NCI-H146 treated with DMSO at 0.1 percent for 48 hours (cell line): ENCODE data around the gene AFAP1L2.

Experiments used
- DNase-seq: peaks from one replicate; lab custom pipeline; 2025; ENCODE audit not compliant: unreplicated experiment; lab: John Stamatoyannopoulos, UW

AFAP1L2 gene, protein sequence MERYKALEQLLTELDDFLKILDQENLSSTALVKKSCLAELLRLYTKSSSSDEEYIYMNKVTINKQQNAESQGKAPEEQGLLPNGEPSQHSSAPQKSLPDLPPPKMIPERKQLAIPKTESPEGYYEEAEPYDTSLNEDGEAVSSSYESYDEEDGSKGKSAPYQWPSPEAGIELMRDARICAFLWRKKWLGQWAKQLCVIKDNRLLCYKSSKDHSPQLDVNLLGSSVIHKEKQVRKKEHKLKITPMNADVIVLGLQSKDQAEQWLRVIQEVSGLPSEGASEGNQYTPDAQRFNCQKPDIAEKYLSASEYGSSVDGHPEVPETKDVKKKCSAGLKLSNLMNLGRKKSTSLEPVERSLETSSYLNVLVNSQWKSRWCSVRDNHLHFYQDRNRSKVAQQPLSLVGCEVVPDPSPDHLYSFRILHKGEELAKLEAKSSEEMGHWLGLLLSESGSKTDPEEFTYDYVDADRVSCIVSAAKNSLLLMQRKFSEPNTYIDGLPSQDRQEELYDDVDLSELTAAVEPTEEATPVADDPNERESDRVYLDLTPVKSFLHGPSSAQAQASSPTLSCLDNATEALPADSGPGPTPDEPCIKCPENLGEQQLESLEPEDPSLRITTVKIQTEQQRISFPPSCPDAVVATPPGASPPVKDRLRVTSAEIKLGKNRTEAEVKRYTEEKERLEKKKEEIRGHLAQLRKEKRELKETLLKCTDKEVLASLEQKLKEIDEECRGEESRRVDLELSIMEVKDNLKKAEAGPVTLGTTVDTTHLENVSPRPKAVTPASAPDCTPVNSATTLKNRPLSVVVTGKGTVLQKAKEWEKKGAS

DNA sequence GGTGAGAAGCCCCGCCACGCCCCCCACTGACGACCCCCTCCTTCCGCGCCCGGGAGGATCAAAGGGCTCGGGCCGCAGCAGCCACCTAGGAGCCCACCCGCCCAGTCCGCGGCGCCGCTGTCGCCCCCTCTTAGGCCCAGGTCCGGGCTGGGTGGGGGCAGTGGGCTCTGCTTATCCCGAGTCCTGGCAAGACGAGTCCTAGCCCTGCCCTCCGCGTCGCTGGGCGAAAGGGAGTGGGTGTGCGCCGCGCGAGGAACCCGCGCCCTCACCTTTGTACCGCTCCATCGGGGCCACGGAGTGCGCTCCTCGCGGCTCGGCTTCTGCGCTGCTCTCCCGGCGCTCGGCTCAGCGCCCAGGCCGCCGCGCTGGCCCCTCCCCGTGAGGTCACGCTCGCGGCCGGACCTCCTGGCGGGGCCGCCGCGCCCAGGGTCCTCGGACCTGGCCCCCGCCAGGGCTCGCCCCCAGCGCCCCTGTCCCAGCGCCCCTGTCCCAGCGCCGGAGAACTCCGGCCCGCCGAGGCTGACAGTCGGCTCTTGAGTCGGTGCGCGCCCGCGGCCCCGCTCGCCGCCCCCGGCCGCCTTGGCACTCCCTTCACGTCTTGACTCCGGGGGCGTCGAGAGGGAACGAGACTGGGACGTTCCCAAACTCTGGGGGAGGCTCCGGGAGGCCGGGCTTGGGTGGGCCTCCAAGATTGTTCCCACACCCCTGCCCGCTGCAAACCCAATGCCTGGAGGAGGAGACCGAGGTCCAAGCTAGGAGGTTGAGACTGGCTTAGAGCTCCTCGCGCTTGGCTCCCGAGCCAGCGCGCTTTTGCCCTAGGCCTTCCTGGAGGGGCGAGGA lies at the start of gene AFAP1L2:
AFAP1L2 (minus strand) TSS at position 332 of the 840 bp plus-strand sequence; CDS start at position 285, 47 bp downstream.
- DNase-seq, result no peak

DNA sequence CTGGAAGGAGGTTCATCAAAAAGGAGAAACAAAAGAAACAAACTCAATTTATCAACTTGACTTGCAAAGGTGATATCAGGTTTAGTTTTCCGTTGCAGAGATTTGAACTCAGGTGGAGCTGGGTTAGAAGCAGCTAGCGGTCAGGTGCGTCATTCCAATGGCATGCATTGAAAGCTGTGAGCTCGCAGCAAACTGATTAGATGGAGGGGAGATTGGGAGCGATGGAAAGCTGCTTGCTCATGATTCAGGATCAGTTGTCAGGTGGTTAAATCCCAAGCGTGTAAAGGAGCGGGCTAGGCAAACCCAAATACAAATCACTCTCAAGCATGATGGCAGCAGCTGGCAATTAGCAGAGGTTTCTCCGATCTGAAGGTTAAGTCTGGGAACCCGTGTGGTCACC lies 49.3 kb upstream of the AFAP1L2 start:
- no peak for DNase-seq

DNA sequence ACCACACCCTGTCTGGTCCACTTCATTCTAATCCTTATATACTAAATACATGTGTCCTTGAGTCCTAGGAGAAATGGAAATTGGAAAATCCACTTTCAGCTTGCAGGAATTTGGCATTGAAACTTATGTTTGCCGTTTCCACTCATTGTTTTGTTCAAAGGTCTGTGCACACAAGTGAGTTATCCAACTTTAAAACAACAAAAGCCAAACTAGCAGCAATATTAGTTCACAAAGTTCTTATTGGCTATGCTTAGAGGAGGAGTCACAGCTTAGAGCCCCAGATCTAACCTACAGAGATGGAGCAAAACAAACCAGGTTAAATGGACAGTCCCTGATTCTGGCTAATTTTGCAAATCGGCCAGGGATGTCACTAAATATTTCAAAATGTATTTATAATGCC lies 44.6 kb upstream of the AFAP1L2 start:
- DNase-seq, result no peak

DNA sequence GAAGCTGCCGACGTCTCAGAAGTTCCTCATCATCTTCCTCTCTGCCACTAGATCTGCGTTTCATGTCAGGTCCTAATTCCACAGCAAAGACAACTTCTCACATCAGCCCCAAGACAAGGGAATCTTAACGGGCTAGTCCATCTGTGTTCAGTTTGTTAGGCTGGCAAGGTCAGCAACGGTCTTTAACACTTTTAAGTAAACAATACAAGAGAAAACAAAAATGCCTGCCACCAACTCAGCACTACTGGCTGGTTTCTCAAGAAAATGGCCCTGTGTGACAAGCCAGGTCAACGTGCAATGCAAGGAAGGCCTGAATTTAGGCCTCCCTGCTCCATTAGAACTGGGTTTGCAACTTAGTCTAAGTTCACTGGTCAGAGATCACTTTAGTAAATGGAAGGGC lies 41.0 kb upstream of the AFAP1L2 start:
- DNase-seq, result no peak

DNA sequence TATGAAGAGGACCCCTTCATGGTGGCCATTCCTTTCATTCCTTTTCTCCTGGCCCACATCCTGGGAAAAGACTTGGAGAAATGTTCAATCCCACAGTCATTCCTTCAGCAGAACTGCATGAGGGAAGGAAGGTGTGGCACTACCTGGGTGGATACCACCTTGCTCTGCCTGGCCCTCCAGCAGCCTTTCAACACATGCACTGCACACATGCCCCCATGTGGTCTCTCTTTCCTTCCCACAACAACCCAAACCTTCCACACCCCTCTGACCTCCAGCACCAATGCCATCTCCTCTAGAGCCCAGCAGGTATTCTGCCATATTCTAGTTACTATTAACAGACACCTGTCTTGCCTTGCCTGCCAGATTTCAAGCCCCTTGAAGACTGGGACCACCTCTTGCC lies 40.5 kb upstream of the AFAP1L2 start:
- no peak for DNase-seq

DNA sequence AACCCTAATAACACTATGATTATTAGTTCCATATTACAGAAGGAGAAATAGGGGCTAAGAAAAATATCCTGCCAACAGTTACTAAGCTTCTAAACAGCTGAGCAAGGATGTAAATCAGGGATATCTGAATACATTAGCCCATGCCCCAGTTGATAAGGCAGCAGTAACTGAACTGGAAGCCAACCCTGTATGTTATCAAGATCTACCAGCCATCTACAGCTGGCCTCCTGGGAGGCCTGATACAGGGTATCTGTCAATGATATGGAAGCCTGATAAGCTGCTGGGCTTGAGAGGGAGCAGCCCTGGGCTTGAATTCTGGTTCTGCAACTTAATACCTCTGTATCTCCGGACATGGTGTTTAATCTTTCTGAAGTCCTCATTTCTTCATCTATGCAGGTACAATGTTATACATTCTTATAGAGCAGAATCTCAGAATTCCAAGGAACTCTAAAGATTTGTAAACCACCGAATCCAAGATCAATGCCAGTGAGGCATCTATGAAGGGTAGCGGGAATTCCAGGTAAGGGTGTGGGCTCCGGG lies 37.9 kb upstream of the AFAP1L2 start:
- no peak for DNase-seq

DNA sequence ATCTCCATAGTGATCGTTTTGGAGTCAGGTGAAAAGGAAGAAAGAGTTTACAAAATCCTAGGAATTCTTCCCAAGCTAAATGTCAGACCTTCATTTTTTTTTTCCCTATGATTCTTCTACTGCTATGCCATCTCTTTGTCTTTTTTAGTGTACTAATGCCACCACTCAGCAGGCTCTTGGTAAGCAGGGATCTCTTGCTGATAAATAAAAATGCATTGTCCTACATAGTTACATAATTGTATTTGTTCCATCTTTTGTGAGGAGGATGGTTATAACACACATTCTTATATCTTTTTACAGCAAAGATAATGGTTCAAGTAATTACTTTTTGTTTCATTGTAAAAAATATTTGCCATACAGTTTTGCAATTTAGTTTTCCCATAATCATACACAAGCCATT lies 36.8 kb upstream of the AFAP1L2 start:
- DNase-seq, result no peak

DNA sequence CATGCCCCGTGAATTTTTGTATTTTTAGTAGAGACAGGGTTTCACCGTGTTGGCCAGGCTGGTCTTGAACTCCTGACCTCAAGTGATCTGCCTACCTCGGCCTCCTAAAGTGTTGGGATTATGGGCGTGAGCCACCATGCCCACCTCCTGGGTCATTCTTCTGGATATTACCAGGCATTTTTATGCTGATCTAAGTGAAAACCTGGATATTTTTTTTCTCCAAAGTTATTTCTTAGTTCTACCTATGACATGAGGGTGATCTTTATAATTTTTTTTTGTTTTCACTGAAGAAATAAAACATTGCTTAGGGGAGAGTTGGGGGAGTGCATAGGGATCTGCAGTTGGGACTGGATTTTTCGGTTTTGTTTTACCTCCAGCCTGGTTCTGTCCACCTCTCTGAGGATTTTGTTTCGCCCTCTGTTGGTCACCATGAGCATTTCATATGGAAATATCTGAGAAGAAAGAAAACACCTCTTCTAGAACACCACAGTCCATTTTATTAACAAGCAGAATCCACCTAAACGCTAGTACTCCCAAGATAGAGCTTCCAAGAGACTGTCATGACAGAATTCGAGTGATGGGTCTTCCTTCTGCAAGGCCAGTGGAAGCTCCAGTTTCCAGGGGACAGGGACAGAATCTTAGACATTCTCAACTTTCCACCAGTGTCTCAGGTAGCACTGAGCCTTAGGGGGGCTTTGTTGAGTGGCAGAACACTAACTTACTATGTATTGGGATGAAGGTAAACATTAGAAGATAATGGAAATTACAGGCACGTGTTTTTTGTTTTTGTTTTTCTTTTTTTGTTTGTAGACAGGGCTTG lies 33.4 kb upstream of the AFAP1L2 start:
- no peak for DNase-seq

DNA sequence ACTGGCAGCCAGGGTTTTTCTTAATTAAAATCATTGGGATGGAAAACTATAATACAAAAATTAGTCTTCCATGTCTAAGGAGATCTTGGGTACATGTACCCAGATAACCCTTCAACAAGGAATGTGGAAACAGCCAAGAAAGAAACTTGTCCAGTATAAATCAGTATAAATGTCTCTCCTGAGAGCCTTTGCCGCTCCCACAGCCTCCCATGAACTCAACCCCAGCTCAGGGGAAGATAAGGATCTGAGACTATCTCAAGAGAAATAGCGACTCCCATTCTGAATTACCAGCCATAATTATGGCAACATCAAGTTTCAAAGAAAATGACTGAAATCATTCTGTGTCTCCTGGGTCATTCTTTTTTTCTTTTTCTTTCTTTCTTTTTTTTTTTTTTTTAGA lies 32.6 kb upstream of the AFAP1L2 start:
- no peak for DNase-seq

DNA sequence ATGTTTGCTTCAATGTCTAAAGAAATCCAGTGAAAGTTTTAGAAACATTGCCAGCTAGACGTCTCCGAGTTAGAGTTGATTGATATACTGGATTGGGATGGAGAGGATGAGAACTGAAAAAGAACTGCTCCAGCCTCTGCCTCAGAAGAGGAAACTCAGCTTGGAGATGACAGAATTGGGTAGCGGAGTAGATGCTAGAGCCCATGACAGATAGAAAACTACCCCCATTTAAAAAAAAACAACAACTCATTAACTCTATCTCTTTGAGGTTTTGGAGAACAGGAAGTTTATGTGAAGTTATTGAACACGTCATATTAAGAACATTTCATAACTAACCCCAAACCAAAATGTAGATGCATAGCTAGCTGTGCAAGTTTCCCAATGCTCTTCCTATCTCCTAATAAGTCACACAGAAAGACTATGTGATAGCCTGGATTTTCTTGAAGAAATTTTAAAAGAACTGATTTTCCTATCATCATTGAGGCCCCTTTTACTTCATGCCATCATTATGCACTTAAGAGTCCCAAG lies 28.3 kb upstream of the AFAP1L2 start:
- no peak for DNase-seq

DNA sequence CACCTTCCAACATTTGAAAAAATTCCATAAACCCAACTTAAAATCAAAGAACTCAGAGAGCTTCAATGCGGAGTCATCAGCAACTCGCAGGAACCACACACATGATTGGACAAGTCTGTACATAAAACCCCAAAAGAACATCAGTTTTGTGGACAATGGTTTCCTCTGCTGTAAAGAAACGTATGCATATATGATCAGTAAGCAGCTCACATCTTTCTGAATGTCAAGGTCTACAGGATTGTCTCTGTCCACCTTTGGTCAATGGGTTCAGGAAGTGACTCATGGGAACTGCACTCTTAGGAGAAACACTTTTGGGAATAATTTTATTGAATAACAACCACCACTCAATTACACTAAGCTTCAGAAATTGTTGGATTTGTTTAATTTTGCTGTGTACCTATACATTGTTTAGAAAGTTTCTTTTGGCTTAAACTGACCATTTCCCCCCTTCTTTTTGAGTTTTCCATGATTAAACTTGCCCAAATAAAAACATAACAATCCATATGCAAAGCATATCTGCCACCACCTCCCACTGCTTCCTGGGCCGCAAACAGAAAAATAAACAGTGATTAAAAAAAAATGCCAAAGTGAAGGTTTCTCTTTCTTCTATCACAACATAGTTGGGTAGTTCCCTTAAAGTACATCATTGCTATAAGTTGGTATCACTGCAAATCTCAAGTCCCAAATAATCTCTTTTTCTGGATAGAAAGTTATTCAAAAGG lies 27.3 kb upstream of the AFAP1L2 start:
- no peak for DNase-seq

DNA sequence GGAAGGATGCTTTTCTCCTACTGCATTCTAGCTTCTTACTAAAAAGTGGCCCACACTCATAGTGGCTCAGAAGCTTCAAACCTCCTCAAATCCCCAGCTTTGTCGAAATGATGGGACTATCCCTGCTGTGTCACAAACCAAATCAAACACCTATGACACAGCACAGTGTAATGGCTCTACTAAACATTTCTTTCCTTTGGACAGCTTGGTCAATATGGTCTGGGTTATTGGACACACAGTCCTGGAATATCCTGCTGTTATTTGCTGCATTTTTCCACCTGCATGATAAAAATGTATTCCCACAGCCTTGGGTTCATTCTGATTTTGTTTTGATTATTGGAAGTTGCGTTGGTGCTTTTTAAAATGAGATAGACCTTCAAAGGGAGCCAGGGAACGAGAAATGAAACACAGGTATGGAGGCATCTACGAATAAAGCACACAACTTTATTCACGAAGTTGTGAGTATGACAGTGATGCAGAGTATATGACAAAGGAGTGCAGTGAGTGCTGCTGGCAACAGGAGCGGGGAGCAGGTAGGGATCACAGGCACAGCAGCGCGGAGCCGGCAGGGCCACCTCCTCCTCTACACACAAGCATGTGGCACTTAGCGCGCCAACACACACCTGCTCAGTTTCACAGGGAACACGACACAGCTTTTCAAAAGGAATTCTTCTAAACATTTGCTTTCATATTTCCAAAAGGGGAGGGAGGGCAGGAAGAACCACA lies 26.5 kb upstream of the AFAP1L2 start:
- no peak for DNase-seq

DNA sequence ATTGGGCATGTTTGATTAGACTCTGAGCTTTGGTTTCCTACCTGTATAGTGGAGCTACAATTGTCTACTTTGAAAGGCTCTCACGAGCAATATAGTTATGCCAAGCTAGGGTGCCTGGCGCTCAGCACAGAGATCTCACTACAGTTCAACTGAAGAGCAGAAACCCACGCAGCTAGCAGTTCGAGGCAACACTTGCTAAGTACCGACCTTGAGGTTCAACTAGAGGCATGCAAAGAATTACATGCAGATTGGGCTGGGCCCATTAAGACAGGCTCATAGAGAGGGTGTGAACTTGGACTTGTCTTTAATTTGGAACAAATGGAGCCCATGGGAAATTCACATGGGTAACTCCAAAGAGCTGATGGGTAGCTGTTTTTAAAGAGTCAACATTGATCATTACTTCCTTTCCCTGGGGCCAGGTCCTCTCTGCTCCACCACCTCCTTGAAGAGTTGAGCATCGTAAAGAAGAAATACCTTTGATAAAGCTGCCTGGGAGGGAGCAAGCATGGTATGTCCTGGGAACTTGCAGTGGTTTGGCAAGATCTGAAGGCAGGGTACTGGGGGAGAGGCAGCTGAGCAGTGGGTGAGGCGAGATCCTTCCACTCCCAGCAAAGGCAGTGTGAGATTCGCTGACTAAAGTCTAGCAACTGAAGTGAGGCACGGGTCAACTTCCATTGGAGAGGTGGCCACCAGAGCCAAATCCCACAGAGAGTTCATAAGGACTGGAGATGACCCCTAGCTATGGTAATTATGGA lies 25.5 kb upstream of the AFAP1L2 start:
- no peak for DNase-seq

DNA sequence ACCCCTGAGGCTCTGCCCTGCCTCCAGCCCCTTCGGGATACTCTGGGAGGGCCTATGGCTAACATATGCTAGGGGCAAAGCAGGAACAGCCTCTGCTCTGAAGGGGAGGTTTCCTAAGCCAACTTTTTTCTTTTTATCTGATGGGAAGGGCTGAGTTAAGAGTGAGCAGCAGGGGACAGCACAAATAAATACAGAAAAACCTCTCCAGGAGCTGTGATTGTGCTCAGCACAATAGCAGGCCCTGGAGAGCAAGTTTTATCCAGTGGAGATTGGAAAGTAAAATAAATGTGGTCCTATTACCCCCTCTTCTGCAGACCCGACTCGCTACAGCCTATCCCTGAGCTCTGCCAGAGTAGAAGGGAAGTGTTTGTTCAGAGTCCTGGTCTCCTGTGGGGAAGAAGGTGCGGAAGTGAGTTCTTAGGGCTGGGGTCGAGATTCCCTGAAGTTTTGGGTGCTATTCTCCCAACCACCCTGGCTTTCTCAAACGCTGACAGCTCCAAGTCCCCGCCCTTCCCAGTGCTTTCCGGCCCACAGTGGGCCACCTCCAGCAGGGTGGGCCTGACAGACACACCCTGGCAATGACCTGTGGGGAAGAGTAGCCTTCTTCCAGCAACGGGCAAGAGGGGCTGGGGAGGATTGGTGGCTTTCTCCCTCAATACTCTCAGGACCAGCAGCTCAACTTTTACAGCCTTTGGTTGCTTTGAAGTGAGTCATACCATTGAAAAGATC lies 23.0 kb upstream of the AFAP1L2 start:
- no peak for DNase-seq

DNA sequence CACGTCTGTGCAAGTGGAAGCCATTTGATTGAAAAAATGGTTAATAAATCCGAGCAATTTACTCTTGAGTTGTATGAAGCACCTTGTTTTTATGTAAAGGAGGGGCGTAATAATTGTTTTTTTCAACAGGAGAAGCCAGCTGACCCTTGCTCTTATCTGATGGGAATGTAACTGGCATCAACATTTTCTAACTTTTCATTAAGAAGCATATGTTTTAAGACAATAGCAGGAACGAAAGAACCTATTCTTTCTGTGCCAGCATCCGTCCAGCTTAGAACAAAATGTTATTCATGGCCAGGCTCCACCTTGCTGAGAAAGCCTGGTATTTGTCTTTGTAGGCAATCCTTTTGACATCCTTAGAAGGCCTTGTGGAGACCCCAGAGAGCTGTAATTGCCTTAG lies 22.2 kb upstream of the AFAP1L2 start:
- DNase-seq, result no peak

DNA sequence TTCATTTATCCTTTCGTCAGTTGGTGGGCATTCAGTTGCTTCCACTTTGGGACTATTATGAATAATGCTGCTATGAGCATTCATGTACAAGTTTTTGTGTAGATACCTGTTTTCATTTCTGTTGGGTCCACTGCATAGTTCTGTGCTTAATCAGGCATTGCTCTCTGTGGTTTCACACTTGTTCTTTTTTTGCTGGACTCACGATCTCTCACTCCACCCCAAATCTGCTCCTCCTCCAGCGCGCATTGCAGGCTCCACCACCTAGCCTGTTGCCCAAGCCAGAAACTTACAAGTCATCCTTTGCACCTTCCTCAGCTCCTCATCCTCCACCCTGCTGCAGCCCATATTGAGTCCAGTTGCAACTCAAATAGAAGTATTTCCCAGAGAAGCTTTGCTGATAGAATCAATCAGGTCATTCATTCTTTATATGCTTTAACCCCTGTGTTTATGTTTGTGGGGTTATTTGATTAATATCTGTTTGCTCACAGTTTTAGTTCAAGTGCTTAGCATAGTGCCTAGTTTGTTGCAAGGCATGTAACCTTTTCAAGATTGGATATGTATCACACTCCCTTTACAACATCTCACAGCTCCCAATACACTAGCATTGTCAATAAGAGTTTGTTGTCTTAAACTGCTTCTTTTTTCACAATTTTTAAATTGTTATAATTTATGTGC lies 16.6 kb upstream of the AFAP1L2 start:
- DNase-seq, result no peak

DNA sequence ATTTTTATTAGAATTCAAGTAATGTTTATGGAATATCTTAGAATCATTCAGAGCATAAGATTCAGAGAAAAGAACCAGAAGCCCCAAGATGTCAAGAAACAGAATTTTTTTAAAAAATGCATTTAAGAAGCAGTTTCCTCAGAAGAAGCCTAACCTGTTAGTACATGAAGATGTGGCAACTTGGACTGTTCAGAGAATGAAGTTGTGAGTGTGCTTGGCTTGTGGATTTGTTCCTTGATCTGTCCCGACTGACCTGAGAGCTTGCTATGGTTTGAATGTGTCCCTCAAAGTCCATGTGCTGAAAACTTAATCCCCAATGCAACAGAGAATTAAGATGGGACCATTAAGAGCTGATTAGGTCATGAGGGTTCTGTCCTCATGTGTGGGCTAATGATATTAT lies 13.8 kb upstream of the AFAP1L2 start:
- no peak for DNase-seq
